ENCODE results near the gene MRPL45. TPM values are rescaled to one million over a fixed set of nuclear protein-coding genes. Genes with fewer than 3 reads are reported as not detected.

Gene MRPL45
- total and polyA plus RNA-seq, 9 of the 15 experiments (the other 6 are each of a cell fraction or from before 2014, with no cell fraction given) = 48.4 to 228 (median 76.8) TPM

DNA sequence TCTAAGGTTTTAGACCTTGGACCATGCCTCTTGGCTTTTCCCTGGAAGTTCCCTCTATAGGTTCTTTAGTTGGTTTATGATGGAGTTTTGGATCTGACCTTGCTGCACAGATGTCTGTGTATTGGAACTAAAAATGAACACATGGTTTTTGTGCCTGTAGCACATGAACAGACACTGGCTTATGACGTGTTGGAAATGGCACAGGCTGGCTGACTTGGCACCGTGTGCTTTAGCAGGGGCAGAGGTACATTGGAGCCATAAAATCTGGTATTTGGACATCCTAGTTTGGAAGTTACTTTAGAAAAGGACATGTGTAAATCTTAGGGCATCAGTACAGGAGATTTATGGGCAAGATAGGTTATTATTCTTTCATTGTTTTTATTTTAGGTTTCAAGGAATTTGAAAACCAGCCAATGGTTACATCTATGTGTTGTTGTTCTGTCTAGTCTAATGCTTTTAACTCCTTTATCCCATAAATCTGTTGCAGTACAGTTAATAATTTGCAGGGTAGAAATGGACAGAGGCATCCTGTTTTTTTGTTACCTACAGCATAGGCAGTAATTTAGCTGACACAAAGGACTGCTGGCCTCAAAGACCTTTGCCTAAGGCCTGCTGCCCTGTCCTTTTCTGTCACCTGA, 60.6 kb downstream of the MRPL45 start (continued):
- TF ChIP-seq, protein P1, sequence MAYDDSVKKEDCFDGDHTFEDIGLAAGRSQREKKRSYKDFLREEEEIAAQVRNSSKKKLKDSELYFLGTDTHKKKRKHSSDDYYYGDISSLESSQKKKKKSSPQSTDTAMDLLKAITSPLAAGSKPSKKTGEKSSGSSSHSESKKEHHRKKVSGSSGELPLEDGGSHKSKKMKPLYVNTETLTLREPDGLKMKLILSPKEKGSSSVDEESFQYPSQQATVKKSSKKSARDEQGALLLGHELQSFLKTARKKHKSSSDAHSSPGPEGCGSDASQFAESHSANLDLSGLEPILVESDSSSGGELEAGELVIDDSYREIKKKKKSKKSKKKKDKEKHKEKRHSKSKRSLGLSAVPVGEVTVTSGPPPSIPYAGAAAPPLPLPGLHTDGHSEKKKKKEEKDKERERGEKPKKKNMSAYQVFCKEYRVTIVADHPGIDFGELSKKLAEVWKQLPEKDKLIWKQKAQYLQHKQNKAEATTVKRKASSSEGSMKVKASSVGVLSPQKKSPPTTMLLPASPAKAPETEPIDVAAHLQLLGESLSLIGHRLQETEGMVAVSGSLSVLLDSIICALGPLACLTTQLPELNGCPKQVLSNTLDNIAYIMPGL (CRISPR knock-in tag; IDR thresholded peaks at IDR 0.05) = no peak
- TF ChIP-seq ZBED1 (IDR thresholded peaks at IDR 0.05) (no peak), RUNX1 (IDR thresholded peaks at IDR 0.05; ENCODE audit: low read depth) (no peak), MTA1 (IDR thresholded peaks at IDR 0.05; ENCODE audit: borderline replicate concordance) (no peak), FOS (IDR thresholded peaks at IDR 0.05; ENCODE audit: extremely low read depth, insufficient read length) (no peak), DDX20 (tag; IDR thresholded peaks at IDR 0.05; ENCODE audit: low read depth) (no peak), ZBTB1 (CRISPR knock-in tag; IDR thresholded peaks at IDR 0.05; ENCODE audit: borderline replicate concordance, low read depth) (no peak), PTBP1 (IDR thresholded peaks at IDR 0.05; ENCODE audit: low read depth, low read length) (no peak)
- TF ChIP-seq, protein P2, sequence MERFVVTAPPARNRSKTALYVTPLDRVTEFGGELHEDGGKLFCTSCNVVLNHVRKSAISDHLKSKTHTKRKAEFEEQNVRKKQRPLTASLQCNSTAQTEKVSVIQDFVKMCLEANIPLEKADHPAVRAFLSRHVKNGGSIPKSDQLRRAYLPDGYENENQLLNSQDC (CRISPR knock-in tag; IDR thresholded peaks at IDR 0.05) = no peak
- TF ChIP-seq, protein P3, sequence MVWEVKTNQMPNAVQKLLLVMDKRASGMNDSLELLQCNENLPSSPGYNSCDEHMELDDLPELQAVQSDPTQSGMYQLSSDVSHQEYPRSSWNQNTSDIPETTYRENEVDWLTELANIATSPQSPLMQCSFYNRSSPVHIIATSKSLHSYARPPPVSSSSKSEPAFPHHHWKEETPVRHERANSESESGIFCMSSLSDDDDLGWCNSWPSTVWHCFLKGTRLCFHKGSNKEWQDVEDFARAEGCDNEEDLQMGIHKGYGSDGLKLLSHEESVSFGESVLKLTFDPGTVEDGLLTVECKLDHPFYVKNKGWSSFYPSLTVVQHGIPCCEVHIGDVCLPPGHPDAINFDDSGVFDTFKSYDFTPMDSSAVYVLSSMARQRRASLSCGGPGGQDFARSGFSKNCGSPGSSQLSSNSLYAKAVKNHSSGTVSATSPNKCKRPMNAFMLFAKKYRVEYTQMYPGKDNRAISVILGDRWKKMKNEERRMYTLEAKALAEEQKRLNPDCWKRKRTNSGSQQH (CRISPR knock-in tag; IDR thresholded peaks at IDR 0.05) = no peak
- TF ChIP-seq, protein P4, sequence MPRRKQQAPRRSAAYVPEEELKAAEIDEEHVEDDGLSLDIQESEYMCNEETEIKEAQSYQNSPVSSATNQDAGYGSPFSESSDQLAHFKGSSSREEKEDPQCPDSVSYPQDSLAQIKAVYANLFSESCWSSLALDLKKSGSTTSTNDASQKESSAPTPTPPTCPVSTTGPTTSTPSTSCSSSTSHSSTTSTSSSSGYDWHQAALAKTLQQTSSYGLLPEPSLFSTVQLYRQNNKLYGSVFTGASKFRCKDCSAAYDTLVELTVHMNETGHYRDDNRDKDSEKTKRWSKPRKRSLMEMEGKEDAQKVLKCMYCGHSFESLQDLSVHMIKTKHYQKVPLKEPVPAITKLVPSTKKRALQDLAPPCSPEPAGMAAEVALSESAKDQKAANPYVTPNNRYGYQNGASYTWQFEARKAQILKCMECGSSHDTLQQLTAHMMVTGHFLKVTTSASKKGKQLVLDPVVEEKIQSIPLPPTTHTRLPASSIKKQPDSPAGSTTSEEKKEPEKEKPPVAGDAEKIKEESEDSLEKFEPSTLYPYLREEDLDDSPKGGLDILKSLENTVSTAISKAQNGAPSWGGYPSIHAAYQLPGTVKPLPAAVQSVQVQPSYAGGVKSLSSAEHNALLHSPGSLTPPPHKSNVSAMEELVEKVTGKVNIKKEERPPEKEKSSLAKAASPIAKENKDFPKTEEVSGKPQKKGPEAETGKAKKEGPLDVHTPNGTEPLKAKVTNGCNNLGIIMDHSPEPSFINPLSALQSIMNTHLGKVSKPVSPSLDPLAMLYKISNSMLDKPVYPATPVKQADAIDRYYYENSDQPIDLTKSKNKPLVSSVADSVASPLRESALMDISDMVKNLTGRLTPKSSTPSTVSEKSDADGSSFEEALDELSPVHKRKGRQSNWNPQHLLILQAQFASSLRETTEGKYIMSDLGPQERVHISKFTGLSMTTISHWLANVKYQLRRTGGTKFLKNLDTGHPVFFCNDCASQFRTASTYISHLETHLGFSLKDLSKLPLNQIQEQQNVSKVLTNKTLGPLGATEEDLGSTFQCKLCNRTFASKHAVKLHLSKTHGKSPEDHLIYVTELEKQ (CRISPR knock-in tag; IDR thresholded peaks at IDR 0.05) = no peak

All from K562 (cell line).